Measurements from ENCODE around the gene CHRM4.

Gene CHRM4

GRCh38 chr11:46418751-46419150, 27.2 kb upstream of the CHRM4 start:
- no peak for ATAC-seq (replicated peaks; ENCODE audit: extremely low read depth, poor library complexity, severe bottlenecking)
- Mint-ChIP-seq H3K4me1 (peaks cover 12% of the 10 kb centered on the region), H3K27me3 (no peaks in the 10 kb centered on the region), H3K27ac (ENCODE audit: low read depth) (no peak overlapping the region), H3K9me3 (no peaks in the 10 kb centered on the region), H3K4me3 (no peak overlapping the region), H3K36me3 (ENCODE audit: insufficient read depth) (peaks cover 30% of the 10 kb centered on the region)
- DNase-seq (ENCODE audit: low spot score in 2 of 2), result no peak

DNA sequence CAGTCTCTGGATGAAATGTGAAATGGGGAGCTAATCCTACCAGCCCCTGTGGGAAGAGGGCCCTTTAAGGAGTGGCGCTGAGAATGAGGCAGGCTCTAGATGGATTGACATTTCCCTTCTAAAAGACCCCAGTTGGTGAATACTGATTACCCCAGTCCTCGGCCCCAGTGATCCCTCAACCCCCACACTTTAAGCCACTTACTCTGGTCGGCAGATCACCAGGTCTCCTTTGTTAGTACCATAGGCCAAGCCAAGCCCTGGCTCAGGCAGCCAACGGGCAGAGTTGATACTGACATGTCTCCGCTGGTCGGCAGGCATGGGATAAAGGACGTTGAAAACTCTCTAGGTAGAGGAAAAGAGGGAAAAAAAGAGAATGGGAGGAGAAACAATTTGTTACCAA, 26.1 kb upstream of the CHRM4 start:
- Mint-ChIP-seq H3K27me3 (no peaks in the 10 kb centered on the region), H3K36me3 (ENCODE audit: insufficient read depth) (peaks cover 28% of the 10 kb centered on the region), H3K4me1 (peaks cover 12% of the 10 kb centered on the region), H3K4me3 (no peak overlapping the region), H3K9me3 (no peaks in the 10 kb centered on the region), H3K27ac (ENCODE audit: low read depth) (no peak overlapping the region)
- DNase-seq (ENCODE audit: low spot score in 2 of 2) (no peak), ATAC-seq (replicated peaks; ENCODE audit: extremely low read depth, poor library complexity, severe bottlenecking) (no peak)

GRCh38 chr11:46414879-46415278, 23.3 kb upstream of the CHRM4 start:
- peaks cover 12% of the 10 kb centered on the region for H3K4me1 Mint-ChIP-seq
- H3K4me3 Mint-ChIP-seq, result no peak overlapping the region
- peaks cover 34% of the 10 kb centered on the region for H3K36me3 Mint-ChIP-seq (ENCODE audit: insufficient read depth)
- peak overlapping the region; percentile 68 for H3K27ac Mint-ChIP-seq (ENCODE audit: low read depth)
- no peak for DNase-seq (ENCODE audit: low spot score in 2 of 2)
- ATAC-seq (replicated peaks; ENCODE audit: extremely low read depth, poor library complexity, severe bottlenecking), result no peak
- no peaks in the 10 kb centered on the region for H3K9me3 Mint-ChIP-seq
- no peaks in the 10 kb centered on the region for H3K27me3 Mint-ChIP-seq

DNA sequence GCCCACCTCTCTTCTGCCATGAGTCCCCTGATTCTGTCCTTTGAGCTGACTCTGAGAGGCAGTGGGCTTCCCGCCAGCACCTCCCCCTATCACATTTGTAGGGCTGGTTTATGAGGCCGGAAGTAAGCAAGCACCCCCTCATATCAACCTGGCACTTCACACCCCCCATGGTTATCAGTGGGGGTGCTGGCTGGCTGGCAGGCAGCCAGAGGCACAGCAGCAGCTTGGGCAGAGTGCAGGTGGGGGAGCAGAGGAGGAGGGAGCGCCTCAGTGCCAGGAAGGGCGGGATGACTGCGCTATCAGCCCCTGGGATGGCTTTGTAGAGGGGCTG, 22.9 kb upstream of the CHRM4 start:
- Mint-ChIP-seq H3K27ac (ENCODE audit: low read depth) (peak overlapping the region; percentile 68), H3K27me3 (no peaks in the 10 kb centered on the region), H3K9me3 (no peaks in the 10 kb centered on the region), H3K36me3 (ENCODE audit: insufficient read depth) (peaks cover 33% of the 10 kb centered on the region), H3K4me3 (no peak overlapping the region), H3K4me1 (peaks cover 12% of the 10 kb centered on the region)
- peak; percentile 40 for ATAC-seq (replicated peaks; ENCODE audit: extremely low read depth, poor library complexity, severe bottlenecking)
- no peak for DNase-seq (ENCODE audit: low spot score in 2 of 2)

- Mint-ChIP-seq H3K9me3 (no peaks in the 10 kb centered on the region), H3K27ac (ENCODE audit: low read depth) (peak overlapping the region; percentile 68), H3K36me3 (ENCODE audit: insufficient read depth) (peaks cover 33% of the 10 kb centered on the region)
Observed at GRCh38 chr11:46413760-46414465, 22.3 kb upstream of the CHRM4 start.

DNA sequence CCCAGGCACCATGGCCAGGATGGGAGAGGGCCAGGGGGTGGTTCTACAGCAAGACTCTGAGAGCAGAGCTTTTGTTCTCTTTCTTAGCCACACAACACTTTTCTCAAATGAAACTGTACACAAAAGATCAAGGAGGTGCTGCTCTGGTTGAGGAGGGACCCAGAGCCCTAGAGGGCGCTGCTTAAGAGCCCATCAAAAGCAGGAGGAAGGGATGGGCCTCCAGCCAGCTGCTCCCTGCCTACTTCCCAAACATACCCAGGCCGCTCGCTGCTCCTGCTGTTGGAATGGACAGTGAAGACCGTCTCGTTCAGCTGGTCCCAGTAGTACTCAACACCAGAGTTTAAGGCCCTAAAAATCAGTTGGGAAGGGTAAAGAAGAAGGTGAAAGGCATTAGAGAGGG, 18.4 kb upstream of the CHRM4 start:
- DNase-seq (ENCODE audit: low spot score in 2 of 2) (no peak), ATAC-seq (replicated peaks; ENCODE audit: extremely low read depth, poor library complexity, severe bottlenecking) (no peak)
- Mint-ChIP-seq H3K27me3 (no peaks in the 10 kb centered on the region), H3K9me3 (no peaks in the 10 kb centered on the region), H3K4me3 (no peak overlapping the region), H3K27ac (ENCODE audit: low read depth) (no peak overlapping the region), H3K36me3 (ENCODE audit: insufficient read depth) (peaks cover 30% of the 10 kb centered on the region), H3K4me1 (peaks cover 11% of the 10 kb centered on the region)

More at GRCh38 chr11:46413760-46414465, 22.3 kb upstream of the CHRM4 start:
- DNase-seq (ENCODE audit: low spot score in 2 of 2) (no peak), ATAC-seq (replicated peaks; ENCODE audit: extremely low read depth, poor library complexity, severe bottlenecking) (peak; percentile 24)
- H3K27me3 Mint-ChIP-seq, result no peaks in the 10 kb centered on the region
- peaks cover 12% of the 10 kb centered on the region for H3K4me1 Mint-ChIP-seq
- H3K4me3 Mint-ChIP-seq, result no peak overlapping the region

DNA sequence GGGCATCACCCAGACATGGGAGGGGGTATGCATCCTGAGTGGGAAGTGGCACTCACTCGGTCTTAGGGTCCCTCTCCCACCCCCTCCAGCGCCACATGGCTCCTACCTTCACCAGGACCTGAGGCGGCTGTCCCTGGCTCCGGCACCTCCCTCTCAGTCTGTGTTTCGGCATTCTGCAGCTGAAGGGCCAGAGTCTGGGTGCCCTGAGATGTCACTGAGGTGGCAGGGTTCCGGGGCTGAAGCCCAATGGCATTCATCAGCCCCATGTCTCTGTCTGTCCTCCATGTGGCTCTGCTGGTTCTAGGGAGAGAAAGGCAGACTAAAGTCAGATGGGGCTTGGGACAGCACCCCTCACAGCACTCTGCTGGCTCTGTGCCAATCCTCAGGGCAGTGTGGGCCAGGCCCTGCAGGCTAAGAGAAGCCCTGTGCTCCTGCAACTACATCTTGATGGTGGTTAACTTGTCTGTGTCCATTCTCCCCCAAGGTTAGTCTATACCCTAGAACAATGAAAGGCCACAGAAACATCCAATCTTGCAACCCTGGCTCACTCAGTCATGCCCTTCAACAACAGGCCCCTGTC, 16.9 kb upstream of the CHRM4 start:
- H3K9me3 Mint-ChIP-seq, result no peaks in the 10 kb centered on the region
- peaks cover 4% of the 10 kb centered on the region for H3K4me1 Mint-ChIP-seq
- H3K36me3 Mint-ChIP-seq (ENCODE audit: insufficient read depth), result peaks cover 37% of the 10 kb centered on the region
- DNase-seq (ENCODE audit: low spot score in 2 of 2), result no peak
- ATAC-seq (replicated peaks; ENCODE audit: extremely low read depth, poor library complexity, severe bottlenecking), result no peak
- no peak overlapping the region for H3K4me3 Mint-ChIP-seq
- no peak overlapping the region for H3K27ac Mint-ChIP-seq (ENCODE audit: low read depth)
- no peaks in the 10 kb centered on the region for H3K27me3 Mint-ChIP-seq

GRCh38 chr11:46407635-46408034, 16.1 kb upstream of the CHRM4 start:
- Mint-ChIP-seq H3K9me3 (no peaks in the 10 kb centered on the region), H3K27ac (ENCODE audit: low read depth) (no peak overlapping the region), H3K27me3 (no peaks in the 10 kb centered on the region), H3K4me1 (peaks cover 4% of the 10 kb centered on the region), H3K4me3 (no peak overlapping the region), H3K36me3 (ENCODE audit: insufficient read depth) (peaks cover 39% of the 10 kb centered on the region)
- no peak for DNase-seq (ENCODE audit: low spot score in 2 of 2)
- ATAC-seq (replicated peaks; ENCODE audit: extremely low read depth, poor library complexity, severe bottlenecking), result no peak

- H3K4me1 Mint-ChIP-seq, result peaks cover 9% of the 10 kb centered on the region
- DNase-seq (ENCODE audit: low spot score in 2 of 2) (no peak), ATAC-seq (replicated peaks; ENCODE audit: extremely low read depth, poor library complexity, severe bottlenecking) (no peak)
- no peaks in the 10 kb centered on the region for H3K27me3 Mint-ChIP-seq
- H3K9me3 Mint-ChIP-seq, result no peaks in the 10 kb centered on the region
- no peak overlapping the region for H3K27ac Mint-ChIP-seq (ENCODE audit: low read depth)
- H3K36me3 Mint-ChIP-seq (ENCODE audit: insufficient read depth), result peaks cover 31% of the 10 kb centered on the region
- H3K4me3 Mint-ChIP-seq, result no peak overlapping the region
Observed at GRCh38 chr11:46404476-46405017, 13.0 kb upstream of the CHRM4 start.

DNA sequence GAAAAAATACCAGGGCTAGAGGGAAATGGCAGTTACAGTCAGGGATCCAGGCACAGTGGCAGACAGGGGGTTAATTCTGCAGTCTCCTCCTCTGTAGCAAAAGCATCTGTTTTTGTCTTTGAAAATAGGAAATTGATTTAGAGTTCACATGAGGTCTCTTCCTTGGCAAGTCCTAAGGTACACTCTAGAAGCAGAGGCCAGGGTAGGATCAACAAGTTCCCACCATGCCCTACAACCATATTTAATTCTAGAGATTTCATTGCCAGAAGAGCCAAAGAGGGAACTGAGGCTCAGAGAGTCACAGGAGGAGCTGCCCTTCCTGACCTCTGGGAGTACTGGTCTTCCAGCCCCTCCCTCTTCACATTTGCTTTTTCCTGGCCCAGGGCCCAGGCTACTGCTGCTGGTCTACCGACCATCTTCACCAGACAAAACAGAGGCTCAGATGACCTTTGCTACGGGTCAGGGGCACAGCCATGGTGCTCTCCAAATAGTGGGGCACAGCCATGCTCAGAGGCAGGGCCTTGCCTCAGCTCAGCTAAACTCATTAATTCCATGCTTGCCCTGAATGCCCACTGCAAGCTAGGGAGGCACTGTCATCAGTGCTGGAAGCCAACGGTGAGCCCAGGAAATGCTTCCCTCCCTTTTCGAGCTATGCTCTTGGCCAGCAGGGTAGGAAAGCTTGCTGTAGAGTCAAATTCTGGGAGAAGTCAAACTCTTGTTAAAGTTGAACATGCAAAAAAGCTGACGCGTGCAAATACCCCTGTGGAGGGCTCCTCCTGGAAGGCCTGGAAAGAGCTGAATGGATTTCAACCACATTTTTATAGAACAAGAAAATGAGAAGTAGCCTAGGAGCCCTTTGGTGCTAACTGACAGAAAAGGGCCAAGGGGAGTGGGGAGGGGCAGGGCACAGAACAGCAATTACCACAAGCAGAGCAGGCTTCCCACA, 11.7 kb upstream of the CHRM4 start:
- Mint-ChIP-seq H3K9me3 (no peaks in the 10 kb centered on the region), H3K4me1 (peaks cover 9% of the 10 kb centered on the region), H3K4me3 (no peak overlapping the region), H3K27me3 (no peaks in the 10 kb centered on the region), H3K36me3 (ENCODE audit: insufficient read depth) (peaks cover 29% of the 10 kb centered on the region), H3K27ac (ENCODE audit: low read depth) (no peak overlapping the region)
- no peak for DNase-seq (ENCODE audit: low spot score in 2 of 2)
- ATAC-seq (replicated peaks; ENCODE audit: extremely low read depth, poor library complexity, severe bottlenecking), result no peak

DNA sequence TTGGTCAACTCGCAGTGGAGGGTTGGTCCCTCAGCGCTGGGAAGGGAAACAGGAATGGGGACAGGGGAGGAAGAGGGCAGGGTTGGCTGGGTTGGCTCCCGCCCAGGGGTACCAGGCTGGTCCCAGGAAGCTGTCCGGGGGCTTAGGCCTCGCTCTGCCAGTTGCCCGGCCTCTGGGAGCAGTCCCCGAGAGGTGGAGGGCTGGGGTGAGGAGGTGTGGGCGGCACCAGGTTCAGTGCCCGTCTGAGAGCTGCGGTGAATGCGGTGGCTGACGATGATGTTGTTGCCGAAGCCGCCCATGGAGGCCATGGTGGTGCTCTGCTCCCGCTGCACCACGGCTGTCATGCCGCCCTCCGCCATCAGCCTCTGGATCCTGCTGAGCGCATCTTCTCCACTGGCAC, 6.0 kb upstream of the CHRM4 start:
- Mint-ChIP-seq H3K4me3 (no peak overlapping the region), H3K27me3 (peaks cover 7% of the 10 kb centered on the region), H3K27ac (ENCODE audit: low read depth) (no peak overlapping the region), H3K36me3 (ENCODE audit: insufficient read depth) (peaks cover 16% of the 10 kb centered on the region), H3K9me3 (no peaks in the 10 kb centered on the region), H3K4me1 (peaks cover 12% of the 10 kb centered on the region)
- ATAC-seq (replicated peaks; ENCODE audit: extremely low read depth, poor library complexity, severe bottlenecking) (no peak), DNase-seq (ENCODE audit: low spot score in 2 of 2) (no peak)

DNA sequence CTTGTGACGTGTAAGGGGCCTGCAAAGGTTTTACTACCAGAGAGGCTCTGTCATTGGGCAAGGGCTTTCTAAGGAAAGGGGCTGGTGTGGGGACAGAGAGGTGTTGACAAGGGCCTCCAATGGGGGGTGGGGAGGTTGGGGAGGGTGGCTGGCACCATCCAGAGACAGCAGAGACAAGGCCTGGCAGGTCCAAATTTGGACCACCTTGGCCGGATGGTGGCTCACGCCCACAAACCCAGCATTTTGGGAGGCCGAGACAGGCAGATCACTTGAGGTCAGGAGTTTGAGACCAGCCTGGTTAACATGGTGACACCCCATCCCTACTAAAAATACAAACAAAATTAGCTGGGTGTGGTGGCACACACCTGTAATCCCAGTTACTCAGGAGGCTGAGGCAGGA, 2.2 kb upstream of the CHRM4 start:
- DNase-seq (ENCODE audit: low spot score in 2 of 2) (no peak), ATAC-seq (replicated peaks; ENCODE audit: extremely low read depth, poor library complexity, severe bottlenecking) (no peak)
- H3K4me3 Mint-ChIP-seq, result no peak overlapping the region
- peaks cover 34% of the 10 kb centered on the region for H3K27me3 Mint-ChIP-seq
- H3K9me3 Mint-ChIP-seq, result no peaks in the 10 kb centered on the region
- H3K4me1 Mint-ChIP-seq, result peaks cover 13% of the 10 kb centered on the region
- H3K36me3 Mint-ChIP-seq (ENCODE audit: insufficient read depth), result peaks cover 14% of the 10 kb centered on the region
- H3K27ac Mint-ChIP-seq (ENCODE audit: low read depth), result no peak overlapping the region
